Tibial nerve (tissue), 4 donors: Measurements from ENCODE around the gene CEBPA. TPM values are rescaled to one million over a fixed set of nuclear protein-coding genes. Genes with fewer than 3 reads are reported as not detected.

ENCODE experiments used
- DNase-seq, 2 donors: peaks; one replicate each; pipeline ENCODE4 v3.0.0-alpha.2; 2019; ENCODE audit warnings: low spot score in 2 of 2
- H3K27ac ChIP-seq, 4 donors: fragments of 200-600 bp; sonication (generic) in 3 of 4; one replicate each; pipeline ENCODE4 v1.5.1; 2017 to 2019; ENCODE audit warnings: mild to moderate bottlenecking in 1 of 4
- H3K27me3 ChIP-seq, 2 donors: fragments of 200-600 bp; sonication (generic) in 1 of 2; one replicate each; pipeline versions ENCODE4 v1.5.1 to v1.6.0; 2017 to 2019
- H3K36me3 ChIP-seq, 3 donors: fragments of 200-600 bp; sonication (generic); one replicate each; pipeline ENCODE4 v1.5.1; 2018 to 2019
- H3K4me1 ChIP-seq, 4 donors: fragments of 200-600 bp; sonication (generic) in 3 of 4; one replicate each; pipeline ENCODE4 v1.5.1; 2017 to 2019
- H3K4me3 ChIP-seq, 4 donors: fragments of 200-600 bp; sonication (generic) in 3 of 4; one replicate each; pipeline ENCODE4 v1.5.1; 2017 to 2019; ENCODE audit warnings: mild to moderate bottlenecking in 1 of 4, moderate library complexity in 1 of 4
- H3K9me3 ChIP-seq, 4 donors: fragments of 200-600 bp; sonication (generic) in 3 of 4; one replicate each; pipeline ENCODE4 v1.5.1; 2017 to 2019
- CTCF ChIP-seq, 5 experiments: fragments of 200-600 bp in 3 of 5; fragments of 450-650 bp in 2 of 5; sonication (generic) in 3 of 5; IDR thresholded peaks; one replicate each; pipeline ENCODE4 v1.5.1; 2016 to 2019; ENCODE audit warnings: antibody characterized with exemption in 5 of 5, mild to moderate bottlenecking in 3 of 5, moderate library complexity in 2 of 5
- EP300 ChIP-seq, 2 donors: sonication (generic); formaldehyde crosslinking; IDR thresholded peaks; one replicate each; pipeline ENCODE4 v1.6.1; 2017; ENCODE audit warnings: antibody characterized with exemption in 2 of 2, mild to moderate bottlenecking in 1 of 2
- POLR2A ChIP-seq, 2 donors: fragments of 450-650 bp; IDR thresholded peaks; one replicate each; pipeline ENCODE4 v1.6.1; 2017; ENCODE audit warnings: antibody characterized with exemption in 2 of 2, mild to moderate bottlenecking in 2 of 2, moderate library complexity in 2 of 2
- WGBS, 2 donors: methylation state at CpG; one replicate each; pipeline ENCODE4 v1.1.5; 2018; 5-methylcytosine and 5-hydroxymethylcytosine counted together
- total RNA-seq, 4 donors: library from RNA; depleted of rRNA; stranded (reverse); fragments of >200 nt; gene quantifications; one replicate each; pipeline ENCODE4 v1.1.0, GENCODE V29; 2016

CEBPA gene
- total RNA-seq, 4 donors from 2014 or later = 33.9 to 204 (median 65.4) TPM

GRCh38 chr19:33291623-33292534 is 10.5 kb downstream of the CEBPA start:
- Histone ChIP-seq H3K27me3 (peaks cover 0 to 8% of the 10 kb centered on the region in 2 donors), H3K27ac (peak overlapping the region in 1 of 4 donors; percentile 49), H3K4me3 (no peak overlapping the region), H3K9me3 (peaks cover 0 to 29% (median 2%) of the 10 kb centered on the region in 4 donors), H3K4me1 (peaks cover 0 to 16% (median 3%) of the 10 kb centered on the region in 4 donors), H3K36me3 (no peaks in the 10 kb centered on the region)
- WGBS, 2 donors = 85% methylated on average over 15 of the region's 15 CpGs
- no peak for DNase-seq
- TF ChIP-seq EP300 (IDR thresholded peaks at IDR 0.05) (no peak), POLR2A (IDR thresholded peaks at IDR 0.05) (no peak), CTCF (IDR thresholded peaks at IDR 0.05) (no peak)

- H3K36me3 ChIP-seq = no peaks in the 10 kb centered on the region
- peak overlapping the region in 1 of 4 donors; percentile 49 for H3K27ac ChIP-seq
- H3K9me3 ChIP-seq = peaks cover 0 to 29% (median 2%) of the 10 kb centered on the region in 4 donors
- no peak for DNase-seq
- peaks cover 0 to 8% of the 10 kb centered on the region in 2 donors for H3K27me3 ChIP-seq
- H3K4me3 ChIP-seq = no peak overlapping the region
- 71 to 82% methylated on average over 12 to 14 of the region's 14 CpGs for WGBS, 2 donors
- peaks cover 0 to 16% (median 3%) of the 10 kb centered on the region in 4 donors for H3K4me1 ChIP-seq
- TF ChIP-seq CTCF (IDR thresholded peaks at IDR 0.05) = no peak
- TF ChIP-seq EP300 (IDR thresholded peaks at IDR 0.05) = no peak
- TF ChIP-seq POLR2A (IDR thresholded peaks at IDR 0.05) = no peak
Measured at GRCh38 chr19:33290956-33291622, 11.2 kb downstream of the CEBPA start.

- no peak for DNase-seq
- Histone ChIP-seq H3K9me3 (peaks cover 0 to 29% (median 2%) of the 10 kb centered on the region in 4 donors), H3K4me3 (no peak overlapping the region), H3K27me3 (peaks cover 0 to 8% of the 10 kb centered on the region in 2 donors), H3K36me3 (no peaks in the 10 kb centered on the region), H3K4me1 (peaks cover 0 to 16% (median 3%) of the 10 kb centered on the region in 4 donors), H3K27ac (no peak overlapping the region)
- TF ChIP-seq EP300 (IDR thresholded peaks at IDR 0.05) (no peak), POLR2A (IDR thresholded peaks at IDR 0.05) (no peak), CTCF (IDR thresholded peaks at IDR 0.05) (no peak)
- 79 to 87% methylated on average over 9 to 10 of the region's 11 CpGs for WGBS, 2 donors
Measured at GRCh38 chr19:33290082-33290815, 12.1 kb downstream of the CEBPA start.

- H3K27ac ChIP-seq = no peak overlapping the region
- peaks cover 0 to 8% of the 10 kb centered on the region in 2 donors for H3K27me3 ChIP-seq
- H3K4me3 ChIP-seq = no peak overlapping the region
- peaks cover 0 to 16% (median 3%) of the 10 kb centered on the region in 4 donors for H3K4me1 ChIP-seq
- H3K9me3 ChIP-seq = peaks cover 0 to 29% (median 2%) of the 10 kb centered on the region in 4 donors
- DNase-seq = no peak
- TF ChIP-seq POLR2A (IDR thresholded peaks at IDR 0.05) (no peak), EP300 (IDR thresholded peaks at IDR 0.05) (no peak), CTCF (IDR thresholded peaks at IDR 0.05) (no peak)
- no peaks in the 10 kb centered on the region for H3K36me3 ChIP-seq
Measured at GRCh38 chr19:33289261-33289660, 13.1 kb downstream of the CEBPA start.
